ENCODE measurements around the gene SCYL1. TPM values are rescaled to one million over a fixed set of nuclear protein-coding genes. Genes with fewer than 3 reads are reported as not detected.
"Not testable (repeated sequence)": the region's sequence is repeated elsewhere in the genome, so short reads cannot be mapped to it uniquely, and the experiment has no call there.

SCYL1 gene
- total RNA-seq, 1 experiment from 2014 or later: 45.0 TPM

DNA sequence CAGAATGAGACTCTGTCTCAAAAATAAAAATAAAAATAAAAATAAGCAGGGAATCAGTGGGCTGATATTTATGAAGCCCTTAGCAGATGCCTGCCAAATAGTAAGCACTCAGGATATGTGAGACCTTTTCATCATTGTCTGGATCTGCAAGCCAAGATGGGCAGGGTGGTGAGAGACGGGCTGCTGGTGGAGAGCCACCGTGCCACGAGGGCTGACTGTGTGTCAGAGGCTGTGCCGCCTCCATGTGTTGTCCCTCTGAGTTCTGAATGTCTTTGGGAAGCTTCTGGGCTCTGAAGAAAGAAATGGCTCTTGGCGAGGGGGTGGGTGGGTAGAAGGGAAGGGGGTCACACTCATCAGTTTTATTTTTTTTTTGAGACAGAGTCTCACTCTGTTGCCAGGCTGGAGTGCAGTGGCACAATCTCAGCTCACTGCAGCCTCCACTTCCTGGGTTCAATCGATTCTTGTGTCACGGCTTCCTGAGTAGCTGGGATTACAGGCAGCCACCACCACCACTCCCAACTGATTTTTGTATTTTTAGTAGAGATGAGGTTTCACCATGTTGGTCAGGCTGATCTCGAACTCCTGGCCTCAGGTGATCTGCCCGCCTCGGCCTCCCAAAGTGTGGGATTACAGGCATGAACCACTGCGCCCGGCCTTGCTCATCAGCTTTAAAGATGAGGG lies 40.1 kb downstream of the SCYL1 start:
- DNase-seq (ENCODE audit: extremely low read depth, low read depth): not testable (repeated sequence)

- DNase-seq (ENCODE audit: extremely low read depth, low read depth): no peak
These were observed 41.0 kb downstream of the SCYL1 start for GRCh38 chr11:65565624-65566453.

DNA sequence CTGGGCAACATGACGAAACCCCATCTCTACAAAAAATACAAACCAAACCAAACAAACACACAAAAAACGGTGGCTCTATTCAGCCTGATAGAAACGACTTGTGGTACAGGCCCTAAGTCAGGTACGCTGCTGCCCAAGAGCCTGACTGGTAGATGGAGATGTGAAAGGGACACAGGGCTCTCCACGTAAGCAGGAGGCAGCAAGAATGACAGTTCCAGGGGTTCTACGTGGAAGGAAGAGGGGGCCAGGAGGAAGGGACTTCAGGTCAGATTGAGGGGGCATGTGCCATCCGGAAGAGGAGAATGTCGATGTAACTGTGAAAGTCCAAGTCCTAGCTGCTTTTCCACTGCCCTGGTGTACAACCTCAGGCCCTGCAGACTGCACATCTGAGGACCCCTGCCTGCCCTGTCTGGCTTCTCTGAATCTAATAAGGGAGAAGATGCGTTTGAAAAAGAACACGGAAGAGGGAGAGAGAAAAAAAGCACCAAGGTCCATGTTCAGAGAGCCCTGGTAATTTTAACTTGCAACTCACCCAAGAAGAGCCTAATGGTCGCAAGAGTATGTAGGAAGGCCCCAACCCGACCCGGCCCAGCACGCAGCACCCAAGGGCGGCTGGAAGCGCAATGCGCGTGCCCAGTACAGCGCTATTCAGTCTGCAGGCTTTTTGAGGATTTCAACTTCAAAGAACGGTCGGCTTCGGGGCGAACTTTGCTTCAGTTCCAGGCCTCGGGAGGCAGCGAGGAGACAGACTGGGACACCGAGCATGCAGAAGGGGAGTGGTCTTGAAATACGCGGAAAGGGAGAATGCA lies 44.5 kb downstream of the SCYL1 start:
- DNase-seq (ENCODE audit: extremely low read depth, low read depth): no peak

DNA sequence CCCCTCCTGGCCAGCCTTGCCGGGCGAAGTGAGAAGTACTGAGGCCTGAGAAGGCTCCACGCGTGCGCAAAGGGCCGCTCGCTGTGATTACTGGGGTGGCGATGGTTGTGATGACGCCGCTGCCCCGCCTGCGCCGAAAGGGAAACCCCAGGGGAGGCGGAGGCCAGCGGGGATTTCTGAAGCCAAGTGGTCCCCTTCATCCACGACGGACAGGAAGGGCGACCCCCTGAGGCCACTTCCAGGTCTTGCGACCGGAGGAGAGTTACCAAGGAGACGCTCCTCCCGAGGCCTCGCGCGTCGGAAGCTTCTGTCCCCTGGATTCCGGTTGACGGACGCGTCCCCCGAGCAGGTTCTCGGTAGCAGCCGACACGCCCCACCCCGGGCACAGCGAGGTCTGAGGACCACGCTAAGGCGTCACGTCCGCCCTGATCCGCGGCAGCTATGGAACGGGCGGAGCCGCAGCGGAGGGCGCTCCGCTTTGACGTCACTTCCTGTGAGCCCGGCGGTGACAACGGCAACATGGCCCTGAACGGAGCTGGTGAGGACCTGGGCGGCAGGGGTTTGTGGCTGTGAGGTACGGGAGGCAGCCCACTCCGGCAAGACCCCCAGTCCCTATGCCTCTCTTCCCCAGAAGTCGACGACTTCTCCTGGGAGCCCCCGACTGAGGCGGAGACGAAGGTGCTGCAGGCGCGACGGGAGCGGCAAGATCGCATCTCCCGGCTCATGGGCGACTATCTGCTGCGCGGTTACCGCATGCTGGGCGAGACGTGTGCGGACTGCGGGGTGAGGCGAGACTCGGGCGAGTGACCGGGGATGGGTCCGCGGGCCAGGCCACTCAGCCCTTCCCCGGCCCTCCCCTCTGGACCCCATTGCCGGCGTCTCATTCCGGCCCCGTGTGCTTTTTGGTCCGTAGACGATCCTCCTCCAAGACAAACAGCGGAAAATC lies 45.4 kb downstream of the SCYL1 start, which contains the start of gene ZNRD2:
TSS of gene ZNRD2 (plus strand) at position 505 of the 946 bp plus-strand sequence. CDS start at position 520, 15 bp downstream.
- DNase-seq (ENCODE audit: extremely low read depth, low read depth): peak; percentile 95

- no peak for DNase-seq (ENCODE audit: extremely low read depth, low read depth)
These were observed 46.5 kb downstream of the SCYL1 start for GRCh38 chr11:65571420-65571819.

DNA sequence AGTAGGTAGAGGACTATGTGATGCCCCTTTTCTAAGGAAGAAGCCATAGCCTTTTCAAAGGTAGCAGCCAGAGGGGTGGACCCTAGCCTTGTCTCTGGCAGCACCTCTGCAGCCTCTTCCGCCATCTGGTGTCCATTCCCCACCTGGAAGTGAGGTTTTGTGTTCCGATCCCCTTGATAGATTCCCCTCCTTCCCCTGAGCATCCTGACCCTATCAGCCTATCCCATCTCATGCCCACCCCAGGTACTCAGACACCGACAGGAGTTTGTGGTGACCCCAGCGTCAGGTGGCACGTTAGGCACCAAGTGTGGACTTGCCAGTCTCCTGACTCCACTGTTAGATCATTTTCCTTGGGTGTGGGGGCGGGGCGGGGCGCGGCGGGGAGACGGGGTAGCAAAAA lies 47.1 kb downstream of the SCYL1 start:
- peak; percentile 37 for DNase-seq (ENCODE audit: extremely low read depth, low read depth)

DNA sequence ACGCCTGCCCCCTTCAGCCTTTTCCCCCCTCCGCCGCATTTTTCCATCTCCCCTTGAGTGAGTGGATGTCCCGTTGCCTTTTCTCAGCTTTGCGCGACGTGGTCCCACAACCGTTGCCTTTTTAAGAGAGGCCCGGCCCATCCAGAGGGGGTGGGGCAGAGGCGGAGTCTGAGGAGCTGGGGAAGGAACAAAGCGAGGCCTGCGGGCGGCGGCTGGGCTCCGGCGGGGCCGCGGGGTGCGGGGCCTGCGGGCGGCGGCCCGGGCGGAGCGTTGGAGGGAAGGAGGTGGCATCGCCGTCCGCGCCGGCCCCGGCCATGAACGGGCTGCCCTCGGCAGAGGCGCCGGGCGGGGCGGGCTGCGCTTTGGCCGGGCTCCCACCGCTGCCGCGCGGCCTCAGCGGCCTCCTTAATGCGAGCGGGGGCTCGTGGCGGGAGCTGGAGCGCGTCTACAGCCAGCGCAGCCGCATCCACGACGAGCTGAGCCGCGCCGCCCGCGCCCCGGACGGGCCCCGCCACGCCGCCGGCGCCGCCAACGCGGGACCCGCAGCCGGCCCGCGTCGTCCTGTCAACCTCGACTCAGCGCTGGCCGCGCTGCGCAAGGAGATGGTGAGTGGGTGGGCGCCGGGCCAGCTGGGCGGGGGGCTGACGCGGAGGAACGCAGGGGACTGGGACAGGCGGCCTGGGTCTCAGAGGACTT lies 47.6 kb downstream of the SCYL1 start, which contains the start of gene FAM89B:
TSS of gene FAM89B (plus strand) at position 183 of the 696 bp plus-strand sequence. CDS start at position 315, 132 bp downstream.
- DNase-seq (ENCODE audit: extremely low read depth, low read depth): peak; percentile 67

DNA sequence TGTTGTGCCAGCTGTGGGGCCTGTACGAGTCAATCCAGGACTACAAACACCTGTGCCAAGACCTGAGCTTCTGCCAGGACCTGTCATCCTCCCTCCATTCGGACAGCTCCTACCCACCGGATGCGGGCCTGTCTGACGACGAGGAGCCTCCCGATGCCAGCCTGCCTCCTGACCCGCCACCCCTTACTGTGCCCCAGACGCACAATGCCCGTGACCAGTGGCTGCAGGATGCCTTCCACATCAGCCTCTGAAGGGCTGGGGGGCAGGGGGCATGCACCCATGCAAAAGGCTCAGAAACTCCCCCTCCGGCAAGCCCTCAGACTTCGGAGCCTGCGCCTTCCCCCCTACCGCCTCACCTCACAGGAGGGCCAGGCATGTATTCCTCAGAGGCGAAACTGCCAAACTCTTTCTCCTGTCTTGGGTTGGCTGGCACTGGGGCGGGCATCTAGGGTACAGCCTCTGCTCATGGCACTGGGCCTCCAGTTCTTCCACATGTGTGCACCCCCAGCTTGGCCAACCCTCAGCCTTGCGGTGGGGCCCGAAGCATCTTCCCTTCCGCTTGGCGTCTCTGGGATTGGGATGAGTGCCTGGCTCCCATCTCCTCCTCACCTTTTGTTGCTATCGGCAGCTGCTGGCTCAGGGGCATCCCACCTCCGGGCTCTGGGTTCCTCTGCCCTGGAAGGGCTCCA lies 48.7 kb downstream of the SCYL1 start:
- DNase-seq (ENCODE audit: extremely low read depth, low read depth): no peak

DNA sequence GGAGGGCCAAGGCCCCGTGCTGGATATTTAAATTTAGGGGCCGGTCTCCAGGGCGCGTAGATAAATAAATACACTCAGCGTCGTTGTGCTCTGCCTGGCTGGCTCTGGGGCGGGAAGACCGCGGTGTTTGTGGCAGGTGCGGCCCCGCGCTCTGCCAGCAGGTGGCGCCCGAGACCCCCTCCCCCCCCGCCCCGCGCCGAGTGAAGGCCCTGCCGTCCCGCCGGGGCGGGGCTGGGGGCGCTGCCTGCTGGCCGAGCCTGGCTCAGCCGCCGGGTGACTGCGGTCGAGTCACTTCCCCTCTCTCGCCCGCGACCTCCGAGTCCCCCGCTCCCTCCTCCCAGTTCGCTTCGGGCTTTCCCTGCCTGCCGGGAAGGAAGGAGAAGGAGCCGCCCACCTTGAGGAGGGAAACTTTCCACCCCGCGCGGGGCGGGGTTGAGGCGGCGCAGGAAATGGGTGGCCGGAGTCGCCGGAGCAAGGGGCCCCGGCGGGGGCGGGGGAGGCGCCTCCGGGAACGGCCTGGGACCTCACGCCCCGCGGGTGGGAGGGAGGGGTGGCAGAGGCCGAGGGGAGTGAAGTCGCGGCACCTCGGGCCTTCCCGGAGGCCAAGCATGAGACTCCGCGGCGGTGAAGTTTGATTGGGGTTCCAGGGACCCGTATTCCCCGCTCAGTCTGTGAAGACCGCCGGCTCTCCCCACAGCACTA lies 49.4 kb downstream of the SCYL1 start:
- DNase-seq (ENCODE audit: extremely low read depth, low read depth): peak; percentile 72

GRCh38 chr11:65574811-65575567 lies 50.1 kb downstream of the SCYL1 start:
- no peak for DNase-seq (ENCODE audit: extremely low read depth, low read depth)

DNA sequence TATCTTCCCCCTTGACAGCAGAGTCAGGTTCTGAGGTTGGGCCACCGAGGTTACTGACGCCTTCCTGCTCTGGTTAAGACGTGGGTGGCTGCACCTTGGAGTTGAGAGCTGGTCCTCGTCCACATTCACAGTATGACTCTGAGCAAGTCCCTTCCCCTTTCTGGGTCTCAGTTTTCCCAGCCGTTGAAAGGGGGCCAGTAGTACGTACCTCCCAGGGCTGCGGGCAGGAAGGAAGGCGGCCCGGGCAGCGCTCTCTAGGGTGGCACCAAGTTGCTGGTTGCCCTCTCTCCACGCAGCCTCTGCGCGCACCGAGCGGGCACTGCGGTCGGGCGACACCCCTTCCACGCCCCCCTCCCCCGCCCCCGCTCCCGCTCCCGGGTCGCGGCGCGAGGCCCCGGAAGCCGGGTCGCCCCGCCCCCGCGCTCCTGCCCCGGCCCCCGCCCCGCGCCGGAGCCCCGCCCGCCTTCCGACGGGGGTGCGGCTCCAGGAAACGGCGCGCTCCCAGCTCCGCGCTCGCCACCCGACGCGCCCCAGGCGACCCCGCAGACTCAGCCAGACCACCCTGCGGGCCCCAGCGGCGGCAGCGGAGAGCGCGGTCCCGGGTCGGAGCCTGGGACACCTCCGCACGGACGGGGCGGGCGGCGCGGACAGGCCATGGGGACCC lies 50.8 kb downstream of the SCYL1 start, which contains the start of gene EHBP1L1:
TSS of gene EHBP1L1 (plus strand) at position 486 of the 664 bp plus-strand sequence. CDS start 250 bp downstream, outside the sequence.
- peak; percentile 43 for DNase-seq (ENCODE audit: extremely low read depth, low read depth)

DNA sequence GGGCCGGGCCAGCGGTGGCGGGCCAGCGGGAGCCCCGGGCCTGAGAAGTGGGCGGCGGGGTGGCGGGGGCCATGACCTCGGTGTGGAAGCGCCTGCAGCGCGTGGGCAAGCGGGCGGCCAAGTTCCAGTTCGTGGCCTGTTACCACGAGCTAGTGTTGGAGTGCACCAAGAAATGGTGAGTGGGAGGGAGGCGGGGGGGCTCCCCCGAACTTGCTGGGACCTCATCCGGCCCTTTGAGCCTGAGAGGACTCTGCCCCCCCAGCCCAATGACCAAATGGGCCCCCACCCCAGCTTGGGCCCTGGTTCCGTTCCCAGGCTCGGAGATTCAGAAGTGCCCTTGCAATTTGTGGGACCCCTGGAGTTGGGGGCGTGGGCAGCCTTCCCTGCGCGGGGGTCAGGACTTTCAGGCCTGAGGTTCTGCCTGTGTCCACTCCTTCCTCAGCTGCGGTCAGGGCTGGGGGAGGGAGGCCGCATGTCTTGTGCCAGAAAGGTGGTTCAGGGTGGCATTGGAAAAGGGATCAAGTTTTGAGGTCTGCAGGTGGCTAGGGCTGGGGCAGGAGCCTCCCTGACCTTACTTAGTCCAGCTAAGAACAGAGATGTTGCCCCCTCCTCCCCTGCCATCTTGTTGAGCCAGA lies 51.5 kb downstream of the SCYL1 start:
- DNase-seq (ENCODE audit: extremely low read depth, low read depth): no peak

GRCh38 chr11:65576867-65577755 lies 52.2 kb downstream of the SCYL1 start:
- DNase-seq (ENCODE audit: extremely low read depth, low read depth): peak; percentile 33

GRCh38 chr11:65577756-65578109 lies 52.9 kb downstream of the SCYL1 start:
- no peak for DNase-seq (ENCODE audit: extremely low read depth, low read depth)

DNA sequence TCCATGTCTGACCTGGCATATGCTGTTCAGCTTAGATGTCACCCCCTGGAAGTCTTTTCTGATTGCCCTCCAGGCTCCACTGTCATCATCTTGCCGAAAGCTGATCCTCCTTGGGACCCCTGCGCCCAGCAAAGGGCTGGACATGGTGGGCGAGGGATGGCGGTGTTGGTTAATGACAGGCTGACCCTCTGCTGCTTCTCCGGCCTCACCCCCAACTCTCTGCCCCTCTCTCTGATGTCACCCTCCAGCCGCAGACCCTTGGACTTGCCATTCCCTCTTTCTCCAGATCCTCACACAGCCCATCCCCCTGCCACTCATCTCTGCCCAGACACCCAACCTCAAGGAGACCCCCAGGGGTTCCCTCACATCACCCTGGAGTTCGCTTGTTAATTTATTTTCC lies 53.3 kb downstream of the SCYL1 start:
- DNase-seq (ENCODE audit: extremely low read depth, low read depth): no peak

Data from NCI-H460 (cell line).